Heart left ventricle (tissue), 16 donors: Measurements from ENCODE around the gene LPO. TPM values are rescaled to one million over a fixed set of nuclear protein-coding genes. Genes with fewer than 3 reads are reported as not detected.

ENCODE experiments used
- ATAC-seq, 4 donors: fragments of 200-7000 bp; cut with Tn5 transposase; one replicate each; pipeline ENCODE4 v1.9.1; 2020 to 2022; ENCODE audit warnings: moderate library complexity in 4 of 4, mild to moderate bottlenecking in 3 of 4, moderate number of reproducible peaks in 1 of 4
- DNase-seq, 5 donors: peaks; one replicate each; pipeline ENCODE4 v3.0.0-alpha.2; 2020
- H3K27ac ChIP-seq, 12 donors: fragments of 200-600 bp; sonication (generic) in 4 of 12; one replicate each; pipeline versions ENCODE4 v1.5.0 to v1.8.0; 2016 to 2022; ENCODE audit warnings: mild to moderate bottlenecking in 2 of 12
- H3K27me3 ChIP-seq, 9 donors: fragments of 200-600 bp; sonication (generic) in 2 of 9; one replicate each; pipeline versions ENCODE4 v1.5.1 to v1.8.0; 2016 to 2022; ENCODE audit warnings: mild to moderate bottlenecking in 3 of 9
- H3K36me3 ChIP-seq, 9 donors: fragments of 200-600 bp; sonication (generic) in 2 of 9; one replicate each; pipeline versions ENCODE4 v1.5.0 to v1.8.0; 2018 to 2022; ENCODE audit warnings: mild to moderate bottlenecking in 2 of 9
- H3K4me1 ChIP-seq, 12 donors: fragments of 200-600 bp; sonication (generic) in 4 of 12; one replicate each; pipeline versions ENCODE4 v1.5.0 to v1.8.0; 2016 to 2022; ENCODE audit warnings: mild to moderate bottlenecking in 3 of 12
- H3K4me3 ChIP-seq, 12 donors: fragments of 200-600 bp; sonication (generic) in 4 of 12; one replicate each; pipeline versions ENCODE4 v1.5.0 to v1.8.0; 2017 to 2022; ENCODE audit warnings: mild to moderate bottlenecking in 9 of 12, moderate library complexity in 4 of 12
- H3K9me3 ChIP-seq, 12 donors: fragments of 200-600 bp; sonication (generic) in 4 of 12; one replicate each; pipeline versions ENCODE4 v1.5.0 to v1.8.0; 2016 to 2022; ENCODE audit warnings: mild to moderate bottlenecking in 1 of 12
- CTCF ChIP-seq, 12 donors: fragments of 200-600 bp; sonication (generic) in 4 of 12; IDR thresholded peaks; one replicate each; pipeline versions ENCODE4 v1.5.0 to v1.8.0; 2018 to 2022; ENCODE audit warnings: antibody characterized with exemption in 12 of 12, mild to moderate bottlenecking in 5 of 12
- POLR2A ChIP-seq, 2 donors: fragments of 450-650 bp; IDR thresholded peaks; one replicate each; pipeline ENCODE4 v1.6.1; 2017; ENCODE audit warnings: antibody characterized with exemption in 2 of 2, mild to moderate bottlenecking in 2 of 2, moderate library complexity in 2 of 2
- WGBS, 4 donors: extraction: QIAGEN DNeasy Blood & Tissue Kit in 2 of 4; methylation state at CpG; one replicate each; pipeline versions ENCODE4 v1.1.5 to v1.1.7; 2013 to 2018; 5-methylcytosine and 5-hydroxymethylcytosine counted together
- intact Hi-C, 10 donors: fragments of 100-400 bp; cut with DNase I; formaldehyde crosslinking; loops; one replicate each; pipeline versions ENCODE4 v1.11.1 to v1.14.2; 2022
- polyA plus RNA-seq, 2 donors: library from polyadenylated mRNA; stranded (reverse); fragments of 200-250 nt; gene quantifications; one replicate each; pipeline ENCODE4 v1.2.3, GENCODE V29; 2013
- total RNA-seq, 9 donors: library from RNA; depleted of rRNA in 2 of 9; stranded (reverse); fragments of >200 nt in 2 of 9; fragmentation: NEBNext Ultra II Directional in 3 of 9; extraction: Animal tissue kit (Norgen Biotek cat#: 25700) in 3 of 9; gene quantifications; one replicate each; pipeline versions ENCODE4 v1.1.0 to v1.2.4, GENCODE V29; 2016 to 2023
- donor health status: ischemic (EF 13 %, LVEDD 7.1; RV severe dilation, severe dysfunction).
- donor health status: healthy with polysubstance abuse.
- donor health status: DM: no; HTN: yes; CAD: no.
- donor health status: DM: no; HTN: no; CAD: no.
- donor health status: ischemic (EF 25% LVEDD 6.9; RV normal size, moderate dysfunction).
- donor health status: ischemic (EF 25% LVEDD 5.7; RV mildly dilated, moderate dysfunction).
- donor health status: healthy.
- donor health status: DM: yes; HTN: yes; CAD: no.
- donor health status: ischemic (EF 35%, LVEDD 5.7; RV mildly dilated, moderate dysfunction).
- donor health status: nonischemic (EF 11% LVEDD 7.7; RV severe dilation, severe dysfunction).
- donor health status: DM: yes; HTN: yes; CAD: no.
- donor health status: PGD.
- donor health status: ischemic (EF 29% LVEDD 5.4; RV normal size, mild dysfunction).
- donor health status: nonischemic (EF 23%, LVEDD 6.1; RV moderate dilation, normal function).

The LPO gene
- total and polyA plus RNA-seq, 11 donors = not detected

DNA sequence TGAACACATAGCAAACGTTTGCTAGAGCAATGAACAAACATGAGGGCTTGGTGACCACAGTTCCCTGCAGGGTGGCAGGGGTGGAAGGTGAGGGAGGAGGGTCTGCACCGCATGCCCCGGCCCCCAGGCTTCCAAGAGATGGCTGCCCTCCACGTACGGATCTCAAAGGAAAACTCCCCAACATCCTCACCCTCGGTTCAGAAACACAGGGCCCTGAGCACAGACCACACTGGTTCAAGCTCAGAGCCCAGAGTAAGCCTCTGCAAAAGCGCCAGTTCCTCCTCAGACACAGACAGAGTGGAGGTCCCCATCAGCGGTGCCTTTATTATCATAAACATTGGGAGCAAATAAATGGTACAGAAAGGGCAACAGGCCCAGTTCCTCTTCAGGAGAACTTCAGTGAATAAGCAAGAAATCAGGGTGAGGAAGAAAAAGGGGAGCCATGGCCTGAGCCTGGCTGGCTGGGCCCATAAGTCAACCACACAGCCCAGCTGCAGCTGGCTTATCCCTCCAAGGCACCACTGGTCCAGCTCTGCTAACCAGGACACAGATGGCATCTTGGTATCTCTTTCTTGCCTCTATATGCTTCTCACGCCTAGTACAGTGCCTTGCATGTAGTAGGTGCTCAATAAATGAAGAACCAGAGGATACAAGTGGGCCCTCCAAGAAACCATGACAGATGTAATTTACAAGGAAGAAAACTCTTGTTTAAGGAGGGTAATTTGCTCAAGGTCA, 31.3 kb downstream of the LPO start:
- WGBS, 4 donors = 73 to 87% (median 75%) methylated on average over 9 of the region's 9 CpGs
- DNase-seq (peak in 1 of 5 donors; percentile 4), ATAC-seq (no peak)
- no peak overlapping the region for H3K4me3 ChIP-seq
- no peaks in the 10 kb centered on the region for H3K4me1 ChIP-seq
- H3K27me3 ChIP-seq = peaks cover 0 to 36% (median 6%) of the 10 kb centered on the region in 9 donors
- intact Hi-C loops = loop anchor here in 1 of 10 donors (10.0 kb wide), 1 partner anchor 175 kb away; no protein-coding TSS in a partner anchor
- H3K27ac ChIP-seq = no peak overlapping the region
- no peaks in the 10 kb centered on the region for H3K9me3 ChIP-seq
- no peaks in the 10 kb centered on the region for H3K36me3 ChIP-seq
- TF ChIP-seq POLR2A (IDR thresholded peaks at IDR 0.05) = no peak
- no peak for TF ChIP-seq CTCF (IDR thresholded peaks at IDR 0.05)

DNA sequence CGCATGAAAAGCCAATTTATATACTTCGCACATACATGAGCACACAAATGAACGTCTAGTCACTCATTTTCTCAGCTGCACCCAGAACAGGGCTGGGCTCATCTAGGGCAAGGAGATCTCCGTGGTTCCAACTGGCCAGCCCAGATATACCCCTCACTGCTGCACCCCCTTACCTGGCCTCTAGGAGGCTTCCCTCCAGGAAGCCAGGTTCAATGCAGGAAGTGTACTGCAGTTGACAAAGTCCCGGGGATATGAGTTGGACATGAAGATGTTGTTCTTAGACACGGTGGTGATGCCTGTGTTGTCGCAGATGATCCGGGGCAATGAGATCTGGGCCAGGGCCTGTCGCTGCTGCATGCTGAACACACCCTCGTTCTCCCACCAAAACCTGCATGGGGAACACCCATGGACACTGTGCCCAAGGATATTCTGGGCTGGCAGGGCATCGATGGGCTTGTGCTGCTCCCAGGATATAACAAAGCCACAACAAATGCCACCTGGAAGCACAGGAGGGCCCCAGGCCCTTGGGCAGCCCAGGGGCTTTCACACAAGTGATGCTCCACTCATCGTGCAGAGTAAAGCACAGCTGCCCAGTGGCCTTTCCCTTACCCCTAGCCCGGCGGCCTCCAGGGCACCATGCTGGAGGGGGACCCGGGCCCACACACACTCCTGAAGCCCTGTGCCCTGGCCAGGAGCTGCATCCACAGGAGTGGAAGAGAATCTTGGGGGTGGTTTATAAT, 32.3 kb downstream of the LPO start:
- H3K9me3 ChIP-seq = no peaks in the 10 kb centered on the region
- ATAC-seq (no peak), DNase-seq (peak in 1 of 5 donors; percentile 11)
- no peak overlapping the region for H3K4me3 ChIP-seq
- H3K36me3 ChIP-seq = no peaks in the 10 kb centered on the region
- no peak for TF ChIP-seq POLR2A (IDR thresholded peaks at IDR 0.05)
- no peak for TF ChIP-seq CTCF (IDR thresholded peaks at IDR 0.05)
- 75 to 83% (median 79%) methylated on average over 13 to 15 of the region's 15 CpGs for WGBS, 4 donors
- intact Hi-C loops = loop anchor here in 1 of 10 donors (10.0 kb wide), 1 partner anchor 174 kb away; no protein-coding TSS in a partner anchor
- H3K27ac ChIP-seq = no peak overlapping the region
- no peaks in the 10 kb centered on the region for H3K4me1 ChIP-seq
- H3K27me3 ChIP-seq = peaks cover 0 to 27% (median under 1%) of the 10 kb centered on the region in 9 donors

DNA sequence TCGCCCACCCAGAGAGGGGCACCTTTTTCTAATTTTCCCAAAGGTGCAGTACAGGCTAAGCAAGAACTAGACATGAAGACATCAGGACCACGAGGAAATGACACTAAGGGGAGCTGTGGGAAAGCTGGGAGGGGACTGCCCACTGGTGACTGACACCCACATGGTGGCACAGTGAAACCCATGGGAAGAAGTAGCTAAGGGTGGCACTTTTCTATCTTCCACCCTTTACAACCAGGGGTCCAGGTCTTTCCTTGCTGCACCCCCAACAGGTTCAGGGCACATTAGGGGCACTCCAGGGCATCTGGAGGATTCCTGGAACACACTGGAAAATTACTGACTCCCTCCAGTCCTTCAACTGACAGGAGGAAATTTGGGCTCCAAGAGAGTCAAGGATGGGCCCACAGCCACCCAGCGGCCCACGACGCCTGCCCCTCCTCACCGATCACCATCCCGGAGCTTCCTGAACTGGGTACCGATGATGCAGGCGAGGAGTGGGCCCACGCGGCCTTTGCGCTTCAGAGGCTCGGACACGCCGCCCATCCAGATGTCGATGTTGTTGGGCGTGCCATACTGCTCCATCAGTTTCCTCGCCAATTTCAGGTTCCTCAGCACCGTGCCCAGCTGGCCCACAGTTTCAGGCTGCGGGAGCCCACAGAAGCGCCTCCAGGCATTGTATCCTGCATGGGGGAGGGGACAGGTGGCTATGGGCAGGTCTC, 33.0 kb downstream of the LPO start:
- WGBS, 4 donors = 86 to 90% (median 89%) methylated on average over 15 to 21 of the region's 21 CpGs
- ATAC-seq (no peak), DNase-seq (peak in 1 of 5 donors; percentile 10)

More for the DNA sequence above, 33.0 kb downstream of the LPO start:
- intact Hi-C loops = loop anchor here in 1 of 10 donors (10.0 kb wide), 1 partner anchor 173 kb away; no protein-coding TSS in a partner anchor
- Histone ChIP-seq H3K4me3 (no peak overlapping the region), H3K4me1 (no peaks in the 10 kb centered on the region), H3K9me3 (no peaks in the 10 kb centered on the region), H3K27me3 (peaks cover 0 to 20% (median 0%) of the 10 kb centered on the region in 9 donors), H3K27ac (no peak overlapping the region), H3K36me3 (no peaks in the 10 kb centered on the region)
- no peak for TF ChIP-seq CTCF (IDR thresholded peaks at IDR 0.05)
- no peak for TF ChIP-seq POLR2A (IDR thresholded peaks at IDR 0.05)
